Stimulated activated CD4-positive, alpha-beta T cell treated with anti-CD3 and anti-CD28 coated beads, TNF-alpha, amount 100 ng/mL, for 48 hours (primary cell): ENCODE measurements around the gene EXPH5.

ENCODE experiments used
- DNase-seq, 3 donors: peaks; one replicate each; pipeline ENCODE4 v3.0.0-alpha.2; 2020; ENCODE audit warnings: low read depth in 3 of 3

The EXPH5 gene

DNA sequence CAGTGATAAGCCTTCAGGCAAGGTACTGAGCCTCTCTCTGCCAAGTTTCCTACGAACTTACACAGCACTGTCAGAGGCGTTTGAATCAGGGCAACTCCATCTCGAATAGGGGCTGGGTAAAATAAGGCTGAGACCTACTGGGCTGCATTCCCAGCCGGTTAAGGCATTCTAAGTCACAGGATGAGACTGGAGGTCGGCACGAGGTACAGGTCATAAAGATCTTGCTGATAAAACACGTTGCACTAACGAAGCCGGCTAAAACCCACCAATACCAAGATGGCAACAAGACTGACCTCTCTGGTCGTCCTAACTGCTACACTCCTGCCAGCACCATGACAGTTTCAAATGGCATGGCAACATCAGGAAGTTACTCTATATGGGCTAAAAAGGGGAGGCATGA is 75.0 kb downstream of the EXPH5 start:
- no peak for DNase-seq

DNA sequence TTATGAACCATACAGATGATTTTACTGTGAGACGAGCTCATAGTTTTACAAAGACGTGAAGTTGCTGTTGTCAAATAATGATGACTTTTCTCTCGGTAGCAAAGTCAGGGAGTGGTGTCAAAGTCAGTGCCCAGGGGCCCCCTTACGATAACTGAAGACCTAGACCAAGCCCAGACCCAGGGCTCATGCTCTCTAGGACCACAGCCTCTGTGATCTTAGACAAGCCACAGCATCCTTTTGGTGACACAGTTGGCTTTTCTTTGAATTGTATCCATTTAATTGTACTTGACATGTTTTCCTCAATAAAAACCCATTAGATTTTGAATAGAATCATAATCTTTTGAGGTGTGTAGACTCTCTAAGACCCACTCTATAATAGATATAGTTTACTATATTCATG is 77.4 kb downstream of the EXPH5 start:
- no peak for DNase-seq

GRCh38 chr11:108512708-108513107 is 80.9 kb downstream of the EXPH5 start:
- DNase-seq, result no peak

DNA sequence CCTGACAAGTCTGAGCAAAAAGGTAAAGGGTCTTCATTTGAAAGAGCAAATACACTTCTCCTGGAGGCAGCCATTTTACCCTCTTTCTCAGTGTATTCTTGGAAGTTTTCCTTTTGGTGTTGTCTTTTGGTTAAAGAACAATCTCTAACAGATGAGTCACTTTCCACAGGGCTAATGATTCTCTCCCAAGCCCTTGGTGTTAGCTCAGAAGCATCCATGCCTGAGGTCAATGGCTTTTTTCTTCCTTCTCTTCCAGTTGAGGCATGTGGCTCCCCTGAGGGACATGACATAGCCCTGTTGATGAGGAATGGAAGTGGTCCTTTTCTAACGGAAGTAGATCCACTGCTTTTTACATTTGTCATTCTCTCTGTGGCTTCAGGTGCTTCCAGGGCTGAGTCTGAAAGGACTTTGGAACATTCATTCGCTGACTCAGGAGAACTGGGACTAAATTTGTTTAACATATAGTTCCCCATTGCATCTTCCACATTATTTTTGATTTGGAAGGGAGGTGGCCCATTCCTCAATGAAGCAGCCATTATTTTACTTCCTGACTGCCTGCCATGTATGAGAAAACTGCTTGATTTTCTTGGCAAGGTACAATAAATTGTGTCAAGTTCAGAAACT is 81.6 kb downstream of the EXPH5 start:
- DNase-seq, result no peak

DNA sequence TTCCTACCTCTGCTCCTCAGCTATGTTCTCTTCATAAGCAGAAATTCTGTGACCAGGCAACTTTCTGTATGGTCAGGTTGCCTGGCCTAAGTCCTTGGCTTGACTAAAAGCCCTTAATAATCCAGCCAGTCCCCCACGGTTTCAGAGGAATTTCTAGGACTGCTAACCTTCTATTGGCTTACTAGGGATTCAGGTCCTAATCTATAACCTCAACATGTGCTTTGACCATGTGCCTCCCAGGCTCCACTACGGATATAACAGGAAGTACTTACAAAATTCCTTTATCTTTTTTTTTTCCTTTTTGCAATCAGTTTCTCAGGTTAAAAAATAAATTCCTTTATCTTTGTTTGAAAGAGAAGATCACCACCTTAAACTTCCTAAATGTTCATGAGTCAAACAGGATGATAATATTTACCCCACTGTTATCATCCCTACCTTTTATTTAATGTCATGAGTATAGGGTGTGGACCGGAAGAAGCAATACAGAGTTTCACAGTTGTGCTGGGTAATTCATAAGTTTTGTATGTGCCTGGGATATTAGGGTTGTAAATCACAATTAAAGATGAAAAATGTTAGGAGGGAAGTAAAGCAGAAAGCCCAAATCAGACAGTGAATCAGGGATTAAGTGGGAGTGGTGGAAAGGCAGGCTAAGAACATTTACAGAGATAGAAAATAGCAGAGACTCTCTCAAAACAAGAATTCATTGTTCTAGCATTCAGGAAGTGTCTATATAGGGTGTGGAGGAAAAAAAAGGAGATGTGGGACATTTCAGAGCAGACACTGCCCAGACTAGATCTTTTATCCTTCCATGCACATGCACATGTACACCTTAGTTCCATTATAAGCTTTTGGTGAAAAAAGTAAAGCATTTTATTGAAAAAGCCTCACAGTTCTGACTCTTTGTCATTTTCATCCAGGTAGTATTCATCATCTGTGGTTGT is 84.6 kb downstream of the EXPH5 start:
- no peak for DNase-seq

- no peak for DNase-seq
Measured at GRCh38 chr11:108501396-108501795, 92.2 kb downstream of the EXPH5 start.

- DNase-seq, result no peak
Measured at GRCh38 chr11:108500721-108501120, 92.8 kb downstream of the EXPH5 start.

DNA sequence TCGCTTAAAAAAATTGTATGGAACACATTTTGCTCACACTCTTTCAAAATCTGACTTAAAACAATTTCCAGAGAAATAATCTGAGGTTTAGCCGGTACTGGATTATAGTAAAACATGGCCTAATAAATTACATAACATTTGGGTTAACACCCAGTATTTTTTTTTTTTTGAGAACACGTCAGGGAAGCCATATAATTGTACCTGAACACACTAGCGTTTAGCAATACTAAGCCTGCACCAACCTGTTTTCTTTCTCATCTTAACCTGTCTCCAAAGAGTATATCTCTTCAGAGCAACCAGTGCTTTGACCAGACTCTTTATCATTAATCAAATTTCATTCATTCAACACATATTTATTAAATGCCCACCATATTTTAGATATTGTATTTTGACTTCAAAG is 93.4 kb downstream of the EXPH5 start:
- no peak for DNase-seq

- DNase-seq, result no peak
Measured at GRCh38 chr11:108498816-108499408, 94.7 kb downstream of the EXPH5 start.

- DNase-seq, result peak in 2 of 3 donors; percentile 1 to 26
Measured at GRCh38 chr11:108498046-108498815, 95.3 kb downstream of the EXPH5 start, which contains the start of gene POGLUT3. Gene POGLUT3, minus strand, starts transcription at chr11:108498384. Its CDS starts 18 bp downstream, at chr11:108498366.

DNA sequence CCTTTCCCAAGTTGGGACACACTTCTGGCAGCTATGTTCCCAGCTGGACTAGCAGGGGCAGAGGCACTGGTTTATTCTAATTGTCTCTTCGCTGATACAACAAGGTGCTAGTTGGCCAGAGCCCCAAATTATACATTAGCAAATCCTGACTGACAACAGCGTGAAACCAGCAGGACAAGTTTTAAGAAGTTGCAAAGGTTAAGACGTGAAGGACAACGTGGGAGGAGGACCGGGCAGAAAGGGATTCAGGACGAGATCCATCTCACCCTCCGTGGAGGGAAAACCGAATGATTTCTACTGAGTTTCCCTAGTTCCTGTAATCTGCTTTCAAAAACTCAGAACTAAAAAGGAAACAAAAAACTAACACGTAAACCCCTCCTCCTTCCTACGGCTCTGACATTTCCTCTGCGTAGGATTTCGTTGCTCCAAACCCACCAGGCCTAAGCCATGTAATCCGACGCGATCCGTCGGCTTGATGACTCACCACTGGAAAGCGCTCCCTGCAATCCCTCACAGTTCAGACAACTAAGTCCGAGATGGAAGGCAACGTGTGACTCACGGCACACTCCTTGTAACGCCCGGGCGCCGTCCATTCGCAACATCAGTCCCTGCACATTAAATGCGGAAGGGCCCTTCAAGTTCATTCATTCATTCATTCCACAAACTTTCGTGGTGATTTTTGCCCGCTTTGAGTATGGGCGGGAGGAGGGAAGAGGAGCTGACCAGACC is 96.1 kb downstream of the EXPH5 start:
- peak; percentile 39 to 73 (median 52) for DNase-seq

DNA sequence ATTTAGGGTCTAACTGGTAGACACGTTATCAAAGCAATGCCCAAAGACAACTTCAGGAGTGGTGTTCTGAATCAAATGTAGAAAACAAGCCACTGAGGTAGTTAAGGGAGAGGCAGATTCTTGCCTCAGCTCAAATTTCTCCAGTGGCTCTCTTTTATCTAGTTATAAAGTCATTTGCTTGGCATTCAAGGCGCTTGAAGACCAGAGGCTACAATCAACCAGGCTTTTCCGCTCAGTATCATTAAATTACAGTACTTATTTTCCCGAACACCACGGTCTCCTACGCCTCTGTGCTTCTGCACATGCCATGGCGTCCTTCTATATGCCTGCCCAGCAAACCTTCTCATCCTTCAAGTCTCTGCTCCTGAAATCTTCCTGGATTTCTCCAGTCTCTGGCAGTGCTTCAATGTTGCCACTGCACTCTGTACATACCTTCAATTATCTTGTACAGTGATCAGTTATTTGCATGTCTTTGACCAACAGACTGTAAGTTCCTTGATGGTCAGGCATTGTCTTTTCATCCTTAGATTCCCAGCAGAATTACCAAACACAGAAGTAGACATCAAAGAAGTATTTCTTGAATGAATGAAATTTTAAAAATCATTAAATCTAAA is 96.8 kb downstream of the EXPH5 start:
- DNase-seq, result no peak

DNA sequence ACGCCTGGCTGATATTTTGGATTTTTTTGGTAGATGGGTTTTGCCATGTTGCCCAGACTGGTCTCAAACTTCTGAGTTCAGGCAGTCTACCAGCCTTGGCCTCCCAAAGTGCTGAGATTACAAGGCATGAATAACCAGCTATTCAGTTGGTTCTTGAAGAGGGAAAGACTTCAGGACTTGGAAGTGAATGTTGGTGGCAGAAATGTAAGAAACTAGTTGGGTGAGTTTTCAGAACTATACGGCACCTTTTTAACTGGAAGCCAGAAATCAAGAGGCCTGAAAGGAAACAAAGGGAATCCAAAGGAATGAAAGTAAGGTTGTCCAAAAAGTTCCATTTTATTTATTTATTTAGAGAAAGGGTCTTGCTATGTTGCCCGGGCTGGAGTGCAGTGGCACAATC is 98.2 kb downstream of the EXPH5 start:
- no peak for DNase-seq

DNA sequence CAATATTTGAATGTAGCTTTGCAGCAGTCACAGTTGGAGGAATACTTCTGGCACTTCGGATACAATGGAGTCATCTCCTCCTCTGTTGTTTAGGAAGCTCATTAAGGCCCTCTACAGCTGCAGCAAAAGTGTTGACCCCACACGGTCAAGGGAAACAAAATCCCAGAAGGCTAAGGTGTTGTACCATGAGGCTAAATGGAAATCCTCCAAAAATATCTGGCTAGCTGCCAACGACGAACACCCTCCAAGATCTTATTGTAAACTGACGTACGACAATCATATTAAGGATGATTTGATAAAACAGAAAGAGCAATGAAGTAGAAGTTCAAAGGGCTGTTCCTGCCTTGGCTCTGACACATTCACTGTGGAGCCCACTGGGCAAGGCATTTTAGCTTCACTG is 99.4 kb downstream of the EXPH5 start:
- DNase-seq, result no peak

DNA sequence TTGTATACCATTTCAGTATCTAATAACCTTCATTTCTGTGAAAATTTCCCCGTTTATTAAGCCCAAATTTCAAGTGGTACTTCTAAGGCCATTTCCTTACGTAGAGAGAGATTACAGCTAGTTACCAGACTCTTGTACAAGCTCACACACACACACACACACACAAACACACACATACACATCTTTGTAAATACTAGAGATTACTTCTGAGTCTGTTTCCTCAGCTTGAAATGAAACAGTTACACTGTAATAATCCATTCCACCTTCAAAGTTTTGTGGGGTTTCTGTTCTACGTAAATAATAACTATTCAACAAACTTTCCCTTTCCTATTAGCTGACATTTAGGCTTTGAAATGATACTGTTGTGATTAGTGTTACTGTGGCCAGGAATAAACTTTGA is 101.6 kb downstream of the EXPH5 start:
- DNase-seq, result no peak

GRCh38 chr11:108486828-108487227 is 106.7 kb downstream of the EXPH5 start:
- no peak for DNase-seq

- DNase-seq, result no peak
Measured at GRCh38 chr11:108486331-108486730, 107.2 kb downstream of the EXPH5 start.

DNA sequence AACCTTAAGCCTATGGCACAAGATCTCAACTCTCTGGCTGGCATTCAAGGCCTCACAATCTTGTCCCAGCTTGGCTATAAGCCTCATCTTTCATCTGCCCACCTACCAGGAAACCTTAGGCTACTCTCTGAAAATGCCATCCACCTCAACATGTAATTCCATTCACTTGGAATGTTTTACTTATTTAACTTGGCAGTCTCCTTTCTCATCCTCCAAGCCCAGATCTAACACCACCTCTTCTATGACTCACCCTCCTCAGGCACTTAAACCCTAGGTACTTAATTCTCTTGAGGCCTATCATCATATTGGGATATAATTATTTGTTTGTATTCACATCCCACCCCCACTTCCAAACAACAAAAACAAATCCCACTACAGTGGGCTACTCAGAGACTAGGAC is 110.4 kb downstream of the EXPH5 start:
- DNase-seq, result no peak

GRCh38 chr11:108474664-108475463 is 118.7 kb downstream of the EXPH5 start:
- no peak for DNase-seq

DNA sequence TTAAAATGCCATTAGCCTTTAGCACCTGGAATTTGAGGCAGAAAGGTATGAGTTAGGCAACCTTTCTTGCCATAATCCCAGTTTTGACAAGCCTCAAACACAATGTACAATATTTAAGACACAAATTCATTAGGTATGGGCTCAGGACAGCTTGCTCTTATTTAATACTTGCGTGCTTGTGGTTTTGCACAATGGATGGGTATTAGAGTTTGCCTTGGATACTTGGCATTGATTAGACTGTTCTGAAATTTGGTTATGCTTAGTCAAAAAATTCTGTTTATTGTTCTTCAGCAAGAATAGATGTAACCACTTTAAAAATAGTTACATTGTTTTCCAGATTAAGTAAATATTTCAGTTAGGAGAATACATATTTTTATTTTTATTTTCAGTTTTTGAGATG is 120.9 kb downstream of the EXPH5 start:
- no peak for DNase-seq
